ENCODE measurements around the gene TGFBR3. TPM values are rescaled to one million over a fixed set of nuclear protein-coding genes. Genes with fewer than 3 reads are reported as not detected.
A peak's percentile ranks its signal among the peaks of the same experiment; 100 is the strongest.

The TGFBR3 gene
- total RNA-seq (10 to 100 TPM; 50.6 to 81.5 TPM), polyA plus RNA-seq (10 to 100 TPM in 1 of 2 donors, 1 to 10 TPM in 1; 3.6 to 16.2 TPM)
- long read RNA-seq, donor 1, partial matches to known transcripts, result 28 of 52 reads
- long read RNA-seq, donor 1, other reads (novel, unspliced or antisense), result 24 of 52 reads
- long read RNA-seq, donor 2, full-length matches to known transcripts, result 11 of 62 reads
- long read RNA-seq, donor 2, partial matches to known transcripts, result 18 of 62 reads
- long read RNA-seq, donor 2, other reads (novel, unspliced or antisense), result 33 of 62 reads

GRCh38 chr1:91885716-91886506 is at the start of gene TGFBR3:
Gene TGFBR3, minus strand, starts transcription at chr1:91886151. Its CDS starts 24,620 bp downstream, at chr1:91861531.
- no peaks in the 10 kb centered on the region for H3K9me3 ChIP-seq (ENCODE audit: control insufficient read depth, low read length)
- intact Hi-C loops (cut with DNase I), result loop anchor here (5.0 kb wide), 3 partner anchors 144 to 194 kb away; no protein-coding TSS in a partner anchor
- WGBS, 2 donors, result 0 to 1% methylated on average over 65 to 92 of the region's 92 CpGs

DNA sequence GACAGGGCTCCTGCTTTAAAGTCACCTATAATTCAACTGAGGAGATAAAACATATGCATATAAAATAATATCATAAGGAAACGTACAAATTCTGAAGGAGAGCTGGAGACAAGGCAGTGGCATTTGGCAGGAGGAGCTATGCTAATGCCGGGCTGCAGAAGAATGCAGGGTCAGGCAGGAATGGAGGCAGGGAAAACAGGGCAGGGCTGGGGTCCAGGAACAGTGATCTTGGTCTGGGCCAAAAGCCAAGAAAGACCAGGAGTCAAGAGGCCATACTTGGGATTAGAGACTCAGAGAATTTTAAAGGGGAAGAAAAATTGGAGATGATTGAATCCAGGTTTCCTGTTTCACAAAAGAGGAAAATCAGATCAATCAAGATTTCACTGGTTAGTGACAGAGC is 43.3 kb upstream of the TGFBR3 start:
- no peaks in the 10 kb centered on the region for H3K9me3 ChIP-seq (ENCODE audit: control insufficient read depth, low read length)
- no peak overlapping the region for H3K27ac ChIP-seq (ENCODE audit: low read depth in 1 of 2, low read length in 2 of 2)
- intact Hi-C loops (cut with DNase I), result loop anchor here (5.0 kb wide), 3 partner anchors 397 to 647 kb away; no protein-coding TSS in a partner anchor
- no peak for DNase-seq
- H3K36me3 ChIP-seq (ENCODE audit: control insufficient read depth in 1 of 2, insufficient read depth in 2 of 2, low read length in 1 of 2), result no peaks in the 10 kb centered on the region
- H3K4me1 ChIP-seq (ENCODE audit: control insufficient read depth in 1 of 2, insufficient read depth in 2 of 2, low read length in 2 of 2), result no peaks in the 10 kb centered on the region
- no peak overlapping the region for H3K4me3 ChIP-seq (ENCODE audit: low read length in 2 of 2)
- WGBS, 2 donors, result 4 to 5% methylated on average over 2 of the region's 2 CpGs
- ATAC-seq (ENCODE audit: low FRiP score), result no peak
- no peaks in the 10 kb centered on the region for H3K27me3 ChIP-seq (ENCODE audit: control insufficient read depth in 1 of 2, insufficient read depth in 2 of 2, low read length in 1 of 2)

More at GRCh38 chr1:91885716-91886506, at the start of gene TGFBR3:
- ATAC-seq (ENCODE audit: low FRiP score) (peak; percentile 97), DNase-seq (peak; percentile 93 to 97)
- Histone ChIP-seq H3K36me3 (ENCODE audit: control insufficient read depth in 1 of 2, insufficient read depth in 2 of 2, low read length in 1 of 2) (no peaks in the 10 kb centered on the region), H3K4me1 (ENCODE audit: control insufficient read depth in 1 of 2, insufficient read depth in 2 of 2, low read length in 2 of 2) (no peaks in the 10 kb centered on the region), H3K27ac (ENCODE audit: low read depth in 1 of 2, low read length in 2 of 2) (peak within 1 kb of the TSS; percentile 5 to 84), H3K27me3 (ENCODE audit: control insufficient read depth in 1 of 2, insufficient read depth in 2 of 2, low read length in 1 of 2) (no peaks in the 10 kb centered on the region), H3K4me3 (ENCODE audit: low read length in 2 of 2) (peak within 1 kb of the TSS; percentile 74 to 87)

- WGBS, 2 donors, result 86 to 89% methylated on average over 2 of the region's 2 CpGs
- no peak overlapping the region for H3K4me3 ChIP-seq (ENCODE audit: low read length in 2 of 2)
- H3K4me1 ChIP-seq (ENCODE audit: control insufficient read depth in 1 of 2, insufficient read depth in 2 of 2, low read length in 2 of 2), result no peaks in the 10 kb centered on the region
- no peak for ATAC-seq (ENCODE audit: low FRiP score)
- no peak for DNase-seq
- H3K27me3 ChIP-seq (ENCODE audit: control insufficient read depth in 1 of 2, insufficient read depth in 2 of 2, low read length in 1 of 2), result no peaks in the 10 kb centered on the region
- no peak overlapping the region for H3K27ac ChIP-seq (ENCODE audit: low read depth in 1 of 2, low read length in 2 of 2)
- no peaks in the 10 kb centered on the region for H3K9me3 ChIP-seq (ENCODE audit: control insufficient read depth, low read length)
- no peaks in the 10 kb centered on the region for H3K36me3 ChIP-seq (ENCODE audit: control insufficient read depth in 1 of 2, insufficient read depth in 2 of 2, low read length in 1 of 2)
- intact Hi-C loops (cut with DNase I), result loop anchor here (5.0 kb wide), 3 partner anchors 396 to 646 kb away; no protein-coding TSS in a partner anchor
These were observed 42.1 kb upstream of the TGFBR3 start for GRCh38 chr1:91928026-91928425.

GRCh38 chr1:91925644-91926435 is 39.9 kb upstream of the TGFBR3 start:
- Histone ChIP-seq H3K4me1 (ENCODE audit: control insufficient read depth in 1 of 2, insufficient read depth in 2 of 2, low read length in 2 of 2) (no peaks in the 10 kb centered on the region), H3K4me3 (ENCODE audit: low read length in 2 of 2) (no peak overlapping the region), H3K36me3 (ENCODE audit: control insufficient read depth in 1 of 2, insufficient read depth in 2 of 2, low read length in 1 of 2) (no peaks in the 10 kb centered on the region), H3K27me3 (ENCODE audit: control insufficient read depth in 1 of 2, insufficient read depth in 2 of 2, low read length in 1 of 2) (no peaks in the 10 kb centered on the region), H3K27ac (ENCODE audit: low read depth in 1 of 2, low read length in 2 of 2) (no peak overlapping the region), H3K9me3 (ENCODE audit: control insufficient read depth, low read length) (no peaks in the 10 kb centered on the region)
- DNase-seq, result no peak
- no peak for ATAC-seq (ENCODE audit: low FRiP score)
- WGBS, 2 donors, result 86% methylated on average over 4 of the region's 4 CpGs
- intact Hi-C loops (cut with DNase I), result loop anchor here (2.0 to 5.0 kb wide), 4 partner anchors 394 to 644 kb away; no protein-coding TSS in a partner anchor

GRCh38 chr1:91924146-91924545 is 38.2 kb upstream of the TGFBR3 start:
- WGBS, 2 donors, result 76 to 81% methylated on average over 2 of the region's 2 CpGs
- DNase-seq (no peak), ATAC-seq (ENCODE audit: low FRiP score) (no peak)
- no peak overlapping the region for H3K27ac ChIP-seq (ENCODE audit: low read depth in 1 of 2, low read length in 2 of 2)
- H3K9me3 ChIP-seq (ENCODE audit: control insufficient read depth, low read length), result no peaks in the 10 kb centered on the region
- H3K27me3 ChIP-seq (ENCODE audit: control insufficient read depth in 1 of 2, insufficient read depth in 2 of 2, low read length in 1 of 2), result no peaks in the 10 kb centered on the region
- H3K4me3 ChIP-seq (ENCODE audit: low read length in 2 of 2), result no peak overlapping the region
- intact Hi-C loops (cut with DNase I), result loop anchor here in 1 of 2 donors (5.0 kb wide), 1 partner anchor 392 kb away; no protein-coding TSS in a partner anchor
- H3K36me3 ChIP-seq (ENCODE audit: control insufficient read depth in 1 of 2, insufficient read depth in 2 of 2, low read length in 1 of 2), result no peaks in the 10 kb centered on the region
- no peaks in the 10 kb centered on the region for H3K4me1 ChIP-seq (ENCODE audit: control insufficient read depth in 1 of 2, insufficient read depth in 2 of 2, low read length in 2 of 2)

DNA sequence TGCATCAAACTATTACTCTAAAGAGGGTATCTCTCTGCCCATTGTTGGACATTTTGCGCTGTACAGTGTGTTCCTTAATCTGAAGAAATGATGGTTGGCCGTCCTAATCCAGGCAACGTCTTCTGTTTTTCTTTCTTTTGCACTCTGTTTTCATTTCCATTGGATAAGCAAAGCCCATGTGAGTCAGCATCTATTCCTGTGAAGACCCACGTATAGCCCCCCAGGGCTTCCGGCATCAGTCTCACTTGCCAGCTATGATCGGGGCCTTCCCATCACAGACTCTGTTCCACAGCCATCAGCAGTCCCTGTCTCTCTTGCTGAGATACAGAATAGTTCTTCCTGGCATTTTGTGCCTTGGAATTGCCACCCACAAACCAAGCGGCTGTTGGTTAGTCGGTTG is 34.0 kb upstream of the TGFBR3 start:
- Histone ChIP-seq H3K27me3 (ENCODE audit: control insufficient read depth in 1 of 2, insufficient read depth in 2 of 2, low read length in 1 of 2) (no peaks in the 10 kb centered on the region), H3K4me3 (ENCODE audit: low read length in 2 of 2) (no peak overlapping the region), H3K36me3 (ENCODE audit: control insufficient read depth in 1 of 2, insufficient read depth in 2 of 2, low read length in 1 of 2) (no peaks in the 10 kb centered on the region), H3K4me1 (ENCODE audit: control insufficient read depth in 1 of 2, insufficient read depth in 2 of 2, low read length in 2 of 2) (no peaks in the 10 kb centered on the region), H3K9me3 (ENCODE audit: control insufficient read depth, low read length) (no peaks in the 10 kb centered on the region), H3K27ac (ENCODE audit: low read depth in 1 of 2, low read length in 2 of 2) (no peak overlapping the region)
- DNase-seq, result no peak
- no peak for ATAC-seq (ENCODE audit: low FRiP score)
- intact Hi-C loops (cut with DNase I), result loop anchor here in 1 of 2 donors (5.0 kb wide), 1 partner anchor 388 kb away; no protein-coding TSS in a partner anchor
- 46 to 53% methylated on average over 8 of the region's 8 CpGs for WGBS, 2 donors

DNA sequence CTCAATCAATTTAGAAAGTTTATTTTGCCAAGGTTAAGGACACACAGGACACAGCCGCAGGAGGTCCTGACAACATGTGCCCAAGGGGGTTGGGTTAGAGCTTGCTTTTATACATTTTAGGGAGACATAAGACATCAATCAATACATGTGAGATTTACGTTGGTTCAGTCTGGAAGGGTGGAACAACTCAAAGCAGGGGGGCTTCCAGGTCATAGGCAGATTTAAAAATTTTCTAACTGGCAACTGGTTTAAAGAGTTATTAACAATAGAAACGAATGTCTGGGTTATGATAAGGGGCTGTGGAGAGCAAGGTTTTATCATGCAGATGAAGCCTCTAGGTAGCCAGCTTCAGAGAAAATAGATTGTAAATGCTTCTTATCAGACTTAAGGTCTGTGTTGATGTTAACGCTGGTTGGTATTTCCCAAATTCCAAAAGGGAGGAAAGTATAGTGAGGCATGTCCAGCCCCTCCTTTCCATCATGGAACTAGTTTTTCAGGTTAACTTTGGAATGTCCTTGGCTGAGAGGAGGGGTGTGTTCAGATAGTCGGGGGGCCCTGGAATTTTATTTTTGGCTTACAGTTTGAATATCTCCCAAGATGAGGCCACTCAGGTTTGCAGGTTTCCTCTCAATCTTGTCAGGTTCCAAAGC is 31.0 kb upstream of the TGFBR3 start:
- 43 to 56% methylated on average over 5 of the region's 5 CpGs for WGBS, 2 donors
- Histone ChIP-seq H3K4me3 (ENCODE audit: low read length in 2 of 2) (no peak overlapping the region), H3K9me3 (ENCODE audit: control insufficient read depth, low read length) (no peaks in the 10 kb centered on the region), H3K27me3 (ENCODE audit: control insufficient read depth in 1 of 2, insufficient read depth in 2 of 2, low read length in 1 of 2) (no peaks in the 10 kb centered on the region), H3K4me1 (ENCODE audit: control insufficient read depth in 1 of 2, insufficient read depth in 2 of 2, low read length in 2 of 2) (no peaks in the 10 kb centered on the region), H3K36me3 (ENCODE audit: control insufficient read depth in 1 of 2, insufficient read depth in 2 of 2, low read length in 1 of 2) (no peaks in the 10 kb centered on the region), H3K27ac (ENCODE audit: low read depth in 1 of 2, low read length in 2 of 2) (no peak overlapping the region)
- intact Hi-C loops (cut with DNase I), result no loop called here
- no peak for DNase-seq
- no peak for ATAC-seq (ENCODE audit: low FRiP score)

DNA sequence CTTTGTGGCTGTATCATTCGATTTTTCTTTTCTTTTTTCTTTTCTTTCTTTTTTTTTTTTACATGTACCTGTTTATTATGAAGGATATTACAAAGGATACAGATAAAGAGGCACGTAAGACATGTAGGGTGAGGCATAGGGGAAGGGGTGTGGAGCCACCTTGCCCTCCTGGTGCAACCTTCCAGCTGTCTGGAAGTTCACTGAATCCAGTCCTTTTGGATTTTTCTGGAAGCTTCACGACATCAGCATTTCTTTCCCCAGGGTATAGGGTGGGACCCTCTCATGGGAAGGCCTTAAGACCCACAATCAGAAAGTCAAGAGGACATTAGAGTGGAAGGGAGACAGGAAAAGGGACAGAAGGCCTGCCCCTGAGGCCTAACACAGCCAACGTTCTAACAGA is 30.1 kb upstream of the TGFBR3 start:
- H3K4me1 ChIP-seq (ENCODE audit: control insufficient read depth in 1 of 2, insufficient read depth in 2 of 2, low read length in 2 of 2), result no peaks in the 10 kb centered on the region
- DNase-seq (no peak), ATAC-seq (ENCODE audit: low FRiP score) (no peak)
- no peaks in the 10 kb centered on the region for H3K27me3 ChIP-seq (ENCODE audit: control insufficient read depth in 1 of 2, insufficient read depth in 2 of 2, low read length in 1 of 2)
- WGBS, 2 donors, result 69 to 74% methylated on average over 4 of the region's 4 CpGs
- H3K27ac ChIP-seq (ENCODE audit: low read depth in 1 of 2, low read length in 2 of 2), result no peak overlapping the region
- intact Hi-C loops (cut with DNase I), result no loop called here
- no peaks in the 10 kb centered on the region for H3K9me3 ChIP-seq (ENCODE audit: control insufficient read depth, low read length)
- no peak overlapping the region for H3K4me3 ChIP-seq (ENCODE audit: low read length in 2 of 2)
- H3K36me3 ChIP-seq (ENCODE audit: control insufficient read depth in 1 of 2, insufficient read depth in 2 of 2, low read length in 1 of 2), result no peaks in the 10 kb centered on the region

Measured in aorta (tissue), 5 donors.